Peyer's patch (tissue), 4 donors: ENCODE data around the gene RIGI. TPM values are rescaled to one million over a fixed set of nuclear protein-coding genes. Genes with fewer than 3 reads are reported as not detected.

Source experiments
- DNase-seq, 3 donors: peaks; one replicate each; pipeline ENCODE4 v3.0.0-alpha.2; 2017 to 2019
- H3K27ac ChIP-seq, 4 donors: fragments of 200-600 bp; sonication (generic); one replicate each; pipeline ENCODE4 v1.5.1; 2016 to 2019
- H3K27me3 ChIP-seq, 2 donors: fragments of 200-600 bp; sonication (generic); one replicate each; pipeline ENCODE4 v1.5.1; 2019
- H3K36me3 ChIP-seq, 3 donors: fragments of 200-600 bp; sonication (generic); one replicate each; pipeline ENCODE4 v1.5.1; 2016 to 2019
- H3K4me1 ChIP-seq, 4 donors: fragments of 200-600 bp; sonication (generic); one replicate each; pipeline ENCODE4 v1.5.1; 2016 to 2019
- H3K4me3 ChIP-seq, 4 donors: fragments of 200-600 bp; sonication (generic); 1 replicate in 3 of 4; 2 replicates in 1 of 4; pipeline ENCODE4 v1.5.1; 2016 to 2019; ENCODE audit warnings: mild to moderate bottlenecking in 1 of 4
- H3K9me3 ChIP-seq, 4 donors: fragments of 200-600 bp; sonication (generic); one replicate each; pipeline ENCODE4 v1.5.1; 2016 to 2019; ENCODE audit warnings: mild to moderate bottlenecking in 1 of 4
- CTCF ChIP-seq, 6 experiments: fragments of 450-650 bp in 4 of 6; fragments of 200-600 bp in 2 of 6; sonication (generic) in 1 of 6; IDR thresholded peaks; one replicate each; pipeline ENCODE4 v1.5.1; 2017 to 2019; ENCODE audit warnings: antibody characterized with exemption in 6 of 6, mild to moderate bottlenecking in 3 of 6, moderate library complexity in 1 of 6
- POLR2A ChIP-seq, 2 donors: fragments of 450-650 bp; IDR thresholded peaks; one replicate each; pipeline ENCODE4 v1.5.1; 2017; ENCODE audit warnings: antibody characterized with exemption in 2 of 2, mild to moderate bottlenecking in 2 of 2, moderate library complexity in 2 of 2
- total RNA-seq, 4 donors: library from RNA; depleted of rRNA; stranded (reverse); fragments of >200 nt; gene quantifications; one replicate each; pipeline ENCODE4 v1.1.0, GENCODE V29; 2016

Gene RIGI
- total RNA-seq, 4 donors from 2014 or later, result 15.3 to 21.5 (median 17.7) TPM

- H3K27me3 ChIP-seq, result no peaks in the 10 kb centered on the region
- no peak for DNase-seq
- H3K27ac ChIP-seq, result no peak overlapping the region
- H3K4me1 ChIP-seq, result peaks cover 0 to 16% (median 2%) of the 10 kb centered on the region in 4 donors
- no peaks in the 10 kb centered on the region for H3K9me3 ChIP-seq
- H3K4me3 ChIP-seq, result no peak overlapping the region
- TF ChIP-seq CTCF (IDR thresholded peaks at IDR 0.05) (no peak), POLR2A (IDR thresholded peaks at IDR 0.05) (no peak)
- H3K36me3 ChIP-seq, result peaks cover 0 to 27% (median 0%) of the 10 kb centered on the region in 3 donors
These were observed 19.9 kb upstream of the RIGI start for GRCh38 chr9:32545884-32546283.

DNA sequence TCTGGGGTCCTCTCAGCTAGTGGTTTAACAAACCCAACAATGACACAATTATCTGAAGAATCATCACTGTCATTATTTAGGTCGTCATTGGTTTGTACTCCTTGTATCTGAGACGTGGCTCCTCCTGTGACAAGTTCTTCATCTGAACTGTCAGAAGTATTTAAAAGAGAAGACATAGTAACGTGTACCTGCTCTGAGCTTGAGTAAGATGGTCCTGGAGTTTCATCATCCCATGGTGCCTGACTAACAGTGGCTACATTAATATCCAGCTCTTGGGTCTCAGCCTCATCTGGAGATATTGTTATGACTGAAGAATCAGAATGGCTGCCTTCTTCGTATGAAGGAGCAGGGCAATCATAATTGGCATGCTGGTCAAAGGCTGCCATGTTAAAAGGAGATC lies 17.1 kb upstream of the RIGI start:
- DNase-seq, result no peak
- H3K27me3 ChIP-seq, result no peaks in the 10 kb centered on the region
- H3K9me3 ChIP-seq, result no peaks in the 10 kb centered on the region
- no peak overlapping the region for H3K4me3 ChIP-seq
- TF ChIP-seq POLR2A (IDR thresholded peaks at IDR 0.05) (no peak), CTCF (IDR thresholded peaks at IDR 0.05) (no peak)
- H3K4me1 ChIP-seq, result no peaks in the 10 kb centered on the region
- H3K36me3 ChIP-seq, result peaks cover 0 to 27% (median 0%) of the 10 kb centered on the region in 3 donors
- H3K27ac ChIP-seq, result no peak overlapping the region

DNA sequence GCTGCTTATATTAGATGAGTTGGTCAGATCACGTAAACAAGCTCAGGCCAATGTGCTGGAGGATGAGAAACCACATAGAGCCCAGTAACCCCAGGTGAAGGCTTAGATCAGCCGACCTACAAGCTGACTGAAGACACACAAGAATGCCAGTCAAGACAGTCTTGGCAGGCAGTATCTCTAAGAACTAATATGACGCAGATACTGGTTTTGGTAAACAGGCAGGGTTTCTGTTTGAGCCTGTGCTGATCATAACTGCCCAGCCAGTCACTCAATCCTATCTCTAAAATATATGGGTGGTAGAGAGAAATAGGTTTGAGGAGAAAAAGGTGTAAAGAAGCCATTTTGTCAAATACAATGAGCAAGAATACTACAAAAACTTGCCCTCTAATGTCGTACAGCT lies 7.8 kb upstream of the RIGI start:
- H3K4me3 ChIP-seq, result no peak overlapping the region
- no peaks in the 10 kb centered on the region for H3K36me3 ChIP-seq

DNA sequence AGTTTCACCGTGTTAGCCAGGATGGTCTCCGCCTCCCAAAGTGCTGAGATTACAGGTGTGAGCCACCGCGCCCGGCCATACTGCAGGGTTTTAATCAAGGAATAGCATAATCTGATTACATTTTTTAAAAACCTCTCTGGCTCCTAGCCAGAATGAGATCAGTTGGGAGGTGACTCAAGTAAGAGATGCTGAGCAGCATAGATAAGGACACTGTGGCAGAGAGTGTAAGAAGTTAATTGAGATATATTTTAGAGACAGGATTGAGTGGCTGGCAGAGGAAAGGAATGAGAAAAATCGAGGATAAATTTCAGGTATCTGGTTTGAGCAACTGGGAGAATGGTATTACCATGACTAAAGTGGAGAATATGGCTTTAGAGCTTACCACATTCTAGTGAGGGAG lies 7.3 kb upstream of the RIGI start:
- no peaks in the 10 kb centered on the region for H3K36me3 ChIP-seq
- no peaks in the 10 kb centered on the region for H3K4me1 ChIP-seq
- no peaks in the 10 kb centered on the region for H3K9me3 ChIP-seq
- TF ChIP-seq POLR2A (IDR thresholded peaks at IDR 0.05) (no peak), CTCF (IDR thresholded peaks at IDR 0.05) (no peak)
- no peak for DNase-seq
- no peak overlapping the region for H3K4me3 ChIP-seq
- H3K27me3 ChIP-seq, result no peaks in the 10 kb centered on the region
- no peak overlapping the region for H3K27ac ChIP-seq

More for the DNA sequence above, 7.8 kb upstream of the RIGI start:
- Histone ChIP-seq H3K9me3 (no peaks in the 10 kb centered on the region), H3K27me3 (no peaks in the 10 kb centered on the region), H3K27ac (no peak overlapping the region), H3K4me1 (no peaks in the 10 kb centered on the region)
- DNase-seq, result no peak
- TF ChIP-seq CTCF (IDR thresholded peaks at IDR 0.05) (no peak), POLR2A (IDR thresholded peaks at IDR 0.05) (no peak)

DNA sequence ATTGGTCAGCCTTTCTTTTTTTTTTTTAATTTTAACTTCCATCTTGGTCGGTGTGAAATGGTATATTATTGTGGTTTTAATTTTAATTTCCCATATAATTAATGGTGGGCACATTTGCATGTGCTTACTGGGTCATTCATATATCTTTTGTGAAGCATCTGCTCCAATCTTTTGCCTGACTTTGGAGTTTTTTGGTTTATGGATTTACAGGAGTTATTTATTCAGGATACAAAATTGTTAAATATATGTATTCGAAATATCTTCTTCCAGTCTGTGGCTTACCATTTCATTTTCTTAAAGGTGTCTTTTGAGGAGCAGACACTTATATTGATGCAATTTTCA lies 682 bp upstream of the RIGI start:
- Histone ChIP-seq H3K27ac (peak overlapping the region; percentile 83 to 94 (median 90)), H3K4me3 (peak overlapping the region; percentile 69 to 90 (median 82)), H3K4me1 (peaks cover 0 to 32% (median 2%) of the 10 kb centered on the region in 4 donors), H3K9me3 (no peaks in the 10 kb centered on the region), H3K36me3 (no peaks in the 10 kb centered on the region), H3K27me3 (no peaks in the 10 kb centered on the region)
- TF ChIP-seq CTCF (IDR thresholded peaks at IDR 0.05), result no peak
- no peak for TF ChIP-seq POLR2A (IDR thresholded peaks at IDR 0.05)
- no peak for DNase-seq

DNA sequence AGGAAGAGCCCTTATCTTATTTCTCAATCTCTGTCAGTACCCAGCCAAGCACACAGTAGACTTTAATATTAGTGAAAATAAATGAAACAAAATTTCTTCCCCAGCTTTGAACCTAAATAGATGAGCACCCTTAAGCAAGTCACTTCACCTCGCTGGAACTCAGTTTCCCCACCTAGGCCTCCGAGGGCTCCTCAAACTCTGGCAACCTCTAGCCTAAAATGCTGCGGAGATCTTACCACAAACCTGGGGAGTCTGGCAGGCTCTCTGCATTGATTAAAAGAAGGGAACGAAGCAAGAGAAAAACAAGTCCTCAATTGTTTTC lies 326 bp downstream of the RIGI start:
- no peaks in the 10 kb centered on the region for H3K27me3 ChIP-seq
- H3K4me1 ChIP-seq, result peaks cover 0 to 32% (median 2%) of the 10 kb centered on the region in 4 donors
- no peak for DNase-seq
- H3K4me3 ChIP-seq, result peak overlapping the region; percentile 69 to 90 (median 82)
- H3K36me3 ChIP-seq, result no peaks in the 10 kb centered on the region
- TF ChIP-seq CTCF (IDR thresholded peaks at IDR 0.05), result no peak
- TF ChIP-seq POLR2A (IDR thresholded peaks at IDR 0.05), result no peak
- H3K27ac ChIP-seq, result peak overlapping the region; percentile 83 to 94 (median 90)
- no peaks in the 10 kb centered on the region for H3K9me3 ChIP-seq
